Stimulated activated CD4-positive, alpha-beta T cell treated with anti-CD3 and anti-CD28 coated beads, Interleukin-12 subunit alpha, Interleukin-12 subunit beta, amount 100 ng/mL, for 4 hours (primary cell): ENCODE data around the gene GRAMD4.

Source experiments
- DNase-seq: peaks from one replicate; pipeline ENCODE4 v3.0.0-alpha.2; 2020

Gene GRAMD4, protein sequence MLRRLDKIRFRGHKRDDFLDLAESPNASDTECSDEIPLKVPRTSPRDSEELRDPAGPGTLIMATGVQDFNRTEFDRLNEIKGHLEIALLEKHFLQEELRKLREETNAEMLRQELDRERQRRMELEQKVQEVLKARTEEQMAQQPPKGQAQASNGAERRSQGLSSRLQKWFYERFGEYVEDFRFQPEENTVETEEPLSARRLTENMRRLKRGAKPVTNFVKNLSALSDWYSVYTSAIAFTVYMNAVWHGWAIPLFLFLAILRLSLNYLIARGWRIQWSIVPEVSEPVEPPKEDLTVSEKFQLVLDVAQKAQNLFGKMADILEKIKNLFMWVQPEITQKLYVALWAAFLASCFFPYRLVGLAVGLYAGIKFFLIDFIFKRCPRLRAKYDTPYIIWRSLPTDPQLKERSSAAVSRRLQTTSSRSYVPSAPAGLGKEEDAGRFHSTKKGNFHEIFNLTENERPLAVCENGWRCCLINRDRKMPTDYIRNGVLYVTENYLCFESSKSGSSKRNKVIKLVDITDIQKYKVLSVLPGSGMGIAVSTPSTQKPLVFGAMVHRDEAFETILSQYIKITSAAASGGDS

DNA sequence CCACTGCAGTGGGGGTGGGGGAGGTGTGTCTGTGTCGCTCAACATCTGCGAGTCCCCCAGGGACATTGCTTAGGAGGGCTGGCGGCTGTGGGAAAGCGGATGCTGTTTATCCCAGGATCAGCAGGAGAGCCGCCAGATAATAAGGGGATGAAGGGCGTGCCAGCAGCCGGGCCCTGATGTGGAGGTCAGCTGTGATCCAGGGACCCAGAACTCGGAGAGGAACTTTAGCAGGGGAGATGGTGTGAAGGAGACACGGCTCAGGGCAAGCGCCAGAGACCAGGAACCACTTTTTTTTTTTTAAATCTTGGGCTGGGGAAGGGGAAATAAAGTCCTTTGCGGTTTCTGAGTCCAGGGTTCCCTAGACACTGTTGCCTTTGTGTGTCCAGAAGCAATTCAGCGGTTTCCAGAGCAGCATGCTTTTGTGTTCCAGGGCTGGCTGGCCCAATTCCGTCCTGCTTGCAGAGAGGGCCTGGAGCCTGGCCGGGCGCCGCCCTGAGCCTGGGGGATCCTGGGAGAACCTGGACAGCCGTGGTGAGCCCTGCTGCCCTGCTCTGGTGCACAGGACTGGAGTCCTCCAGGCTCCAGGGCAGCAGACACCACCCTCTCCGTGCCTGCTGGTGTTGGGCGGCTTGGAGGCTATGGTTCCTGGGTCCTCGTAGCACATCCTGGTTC is at the start of gene GRAMD4:
Gene GRAMD4, plus strand, starts transcription at position 557 of the 672 bp plus-strand sequence. CDS start 6,414 bp downstream, outside the sequence.
- DNase-seq = no peak

DNA sequence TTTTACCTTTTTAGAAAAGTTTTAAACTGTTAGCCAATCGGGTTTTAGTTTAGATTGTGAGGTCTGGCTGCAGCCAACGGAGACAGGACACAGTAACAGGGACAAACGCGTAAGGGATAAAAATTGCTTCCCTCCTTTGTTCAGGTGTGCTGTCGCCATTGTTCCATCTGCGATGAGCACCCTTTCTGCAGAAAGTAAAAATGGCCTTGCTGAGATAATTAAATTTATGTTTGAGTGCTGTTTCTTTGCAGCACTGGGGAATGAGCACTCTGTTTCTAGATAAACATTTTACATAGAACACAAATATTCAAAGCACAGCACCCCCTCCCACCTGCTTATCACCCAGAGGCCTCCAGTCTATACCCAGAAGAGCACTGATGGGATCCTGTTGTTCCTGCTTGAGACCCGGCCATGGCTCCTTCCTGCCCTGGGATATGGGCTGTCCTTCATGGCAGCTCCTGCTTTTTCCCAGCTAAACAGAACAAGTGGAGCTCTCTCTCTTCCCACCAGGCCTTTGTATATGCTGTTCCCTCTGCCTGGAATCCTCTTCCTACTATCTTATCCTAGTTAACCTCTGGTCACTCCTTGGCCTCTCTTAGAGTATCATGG is 48.4 kb upstream of the GRAMD4 start:
- DNase-seq = no peak

GRCh38 chr22:46572911-46573780 is 47.0 kb upstream of the GRAMD4 start:
- DNase-seq = no peak

- no peak for DNase-seq
Observed at GRCh38 chr22:46573781-46574437, 46.3 kb upstream of the GRAMD4 start.

DNA sequence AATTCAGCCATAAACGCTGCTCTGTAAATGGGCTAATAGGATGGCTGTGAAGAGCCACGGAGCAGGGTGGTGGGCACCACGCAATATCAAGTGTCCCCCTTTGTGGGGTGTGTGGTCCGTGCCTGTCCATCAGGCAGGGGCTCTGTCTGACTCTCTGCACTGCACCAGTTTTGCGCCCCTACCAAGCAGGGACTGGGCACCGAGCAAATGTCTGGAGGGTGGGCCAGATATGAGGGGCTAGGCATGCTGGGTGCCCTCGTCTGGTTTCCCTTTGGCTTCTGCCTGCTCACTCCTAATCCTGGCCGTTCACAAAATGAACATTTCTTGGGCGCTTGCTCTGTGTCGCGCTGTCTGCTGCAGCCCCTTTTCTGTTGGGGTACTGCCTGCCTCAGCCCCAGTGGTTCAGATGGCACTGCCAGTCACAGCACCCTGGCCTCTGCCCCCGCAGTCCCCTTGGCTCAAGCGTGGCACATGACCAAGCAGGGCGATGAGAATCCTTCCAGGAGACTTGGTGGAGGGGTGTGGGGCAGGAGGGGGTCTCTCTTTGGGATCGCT is 45.7 kb upstream of the GRAMD4 start:
- no peak for DNase-seq

GRCh38 chr22:46574993-46575910 is 44.9 kb upstream of the GRAMD4 start:
- no peak for DNase-seq

- DNase-seq = no peak
Observed at GRCh38 chr22:46575911-46576555, 44.2 kb upstream of the GRAMD4 start.

DNA sequence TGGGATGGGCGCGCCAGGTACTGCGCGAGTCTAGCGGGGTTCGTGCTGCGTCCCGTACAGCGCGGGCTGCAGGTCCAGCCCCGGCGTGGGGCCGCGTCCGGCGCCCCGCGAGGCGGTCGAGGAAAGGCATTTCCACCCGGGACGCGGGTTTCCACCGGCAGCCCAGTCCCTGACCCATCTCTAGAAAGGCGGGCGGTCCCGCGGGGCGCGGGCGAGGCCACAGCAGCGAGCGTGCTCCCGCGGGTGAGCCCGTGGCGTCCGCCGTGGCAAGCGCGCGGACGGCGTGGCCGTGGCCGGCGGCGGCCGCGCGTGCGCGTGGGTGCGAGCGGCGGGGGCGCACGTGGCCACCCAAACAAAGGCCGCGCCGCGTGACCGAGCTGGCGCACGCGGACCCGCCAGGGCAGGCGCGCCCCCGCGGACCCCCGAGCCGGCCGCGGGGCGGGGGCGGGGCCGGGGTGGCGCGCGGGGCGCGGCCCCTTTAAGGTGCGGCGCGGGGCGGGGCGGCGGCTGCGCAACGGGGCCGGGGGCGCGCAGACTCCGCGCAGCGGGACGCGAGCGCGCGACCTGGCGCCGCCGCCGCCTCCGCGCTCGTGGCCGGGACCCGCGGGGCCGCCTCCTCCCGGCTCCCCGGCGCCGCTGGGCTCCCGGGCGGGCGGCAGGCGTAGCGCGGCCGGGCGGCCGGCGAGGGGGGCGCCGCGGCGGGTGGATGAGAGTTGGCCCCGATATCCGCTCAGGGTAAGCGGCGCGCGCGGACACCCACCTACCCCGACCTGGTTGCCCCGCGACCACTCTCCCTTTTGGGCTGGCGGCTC is 43.4 kb upstream of the GRAMD4 start:
- peak; percentile 69 for DNase-seq

- no peak for DNase-seq
Observed at GRCh38 chr22:46577368-46578249, 42.6 kb upstream of the GRAMD4 start.

DNA sequence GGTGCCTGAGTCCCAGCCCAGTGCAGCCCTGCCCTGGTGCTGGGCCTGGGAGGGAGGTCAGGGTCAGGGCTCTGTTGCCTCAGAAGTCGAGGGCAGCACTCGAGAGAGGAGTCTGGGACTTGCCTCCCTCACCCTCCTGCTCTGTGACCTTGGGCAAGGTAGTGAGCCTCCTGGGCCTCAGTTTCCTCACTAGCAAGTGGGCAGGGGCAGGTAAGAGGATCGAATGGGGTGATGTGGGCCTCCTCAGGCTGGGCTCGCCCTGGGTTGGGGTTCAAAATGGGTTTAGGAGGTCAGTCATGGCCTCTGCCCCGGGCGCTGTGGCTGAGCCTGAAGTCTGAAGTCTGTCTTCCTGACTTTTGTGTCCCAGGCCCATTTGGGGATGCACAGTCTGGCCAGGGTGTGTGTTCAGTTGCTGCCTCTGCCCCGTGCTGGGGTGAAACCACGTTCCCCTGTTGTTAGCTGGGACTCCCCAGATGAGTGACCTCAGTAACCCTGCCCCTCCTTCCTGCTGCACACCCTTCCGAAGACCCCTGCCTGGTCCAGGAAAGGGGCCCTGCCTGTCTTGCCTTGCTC is 41.8 kb upstream of the GRAMD4 start:
- DNase-seq = no peak

DNA sequence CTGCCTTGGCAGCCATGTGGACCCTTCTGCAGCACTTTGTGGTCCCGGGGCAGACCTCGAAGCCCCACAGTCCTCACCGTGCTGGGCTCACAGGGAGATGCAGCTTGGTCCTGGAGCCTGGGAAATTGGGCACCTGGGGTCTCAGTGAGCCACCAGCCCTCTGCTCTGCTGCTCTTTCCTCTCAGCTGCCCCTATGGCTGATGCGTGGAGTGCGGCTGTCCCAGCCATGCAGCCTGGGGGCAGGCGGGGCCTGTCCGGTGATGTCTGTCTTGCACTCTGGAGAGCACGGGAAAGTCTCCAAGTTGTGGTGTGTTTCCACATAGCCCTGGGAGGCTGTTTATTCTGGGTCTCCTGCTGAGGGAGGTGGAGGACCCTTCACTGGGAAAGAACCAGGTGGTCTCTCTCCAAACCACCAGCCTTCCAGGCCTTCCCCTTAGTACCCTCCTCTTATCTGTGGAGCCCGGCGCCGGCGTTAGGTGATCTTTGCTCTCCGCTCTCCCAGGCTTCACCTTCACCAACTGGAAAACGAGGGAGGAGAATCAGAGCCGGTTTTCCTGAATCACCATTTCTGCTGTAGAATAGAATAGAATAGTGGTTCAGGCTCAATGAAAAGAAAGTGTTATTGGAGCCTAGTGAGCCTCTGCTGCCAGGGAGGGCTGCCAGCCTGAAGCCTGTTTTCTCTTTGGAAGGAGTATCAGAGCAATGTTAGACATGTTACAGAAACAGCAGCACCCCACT is 41.2 kb upstream of the GRAMD4 start:
- DNase-seq = no peak

GRCh38 chr22:46579751-46580449 is 40.3 kb upstream of the GRAMD4 start:
- no peak for DNase-seq

DNA sequence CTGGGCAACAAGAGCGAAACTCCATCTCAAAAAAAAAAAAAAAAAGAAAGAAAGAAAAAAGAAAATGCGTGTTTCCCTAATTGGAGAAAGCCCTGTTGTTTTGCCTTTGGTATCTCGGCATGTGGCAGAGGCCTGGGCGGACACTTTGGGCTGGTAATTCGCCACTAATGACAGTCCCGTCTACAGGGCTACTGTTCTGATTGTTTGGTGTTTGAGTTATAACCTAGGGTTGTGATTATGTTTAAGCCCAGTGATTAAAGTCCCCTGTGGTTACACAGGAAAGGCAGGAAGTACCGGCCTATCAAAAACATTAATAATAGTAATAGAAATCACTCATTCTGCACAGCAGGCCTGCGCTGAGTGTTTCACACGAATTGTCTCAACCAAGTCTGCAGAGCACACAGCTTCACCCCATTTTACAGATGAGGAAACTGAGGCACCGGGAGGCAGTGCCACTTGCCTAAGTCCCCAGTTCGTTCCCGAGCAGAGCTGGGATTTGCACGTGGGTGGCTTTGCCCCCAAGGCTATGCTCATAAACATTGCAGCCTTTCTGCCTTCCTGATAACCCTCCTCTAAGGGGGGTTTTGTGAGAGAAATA is 39.1 kb upstream of the GRAMD4 start:
- DNase-seq = no peak

DNA sequence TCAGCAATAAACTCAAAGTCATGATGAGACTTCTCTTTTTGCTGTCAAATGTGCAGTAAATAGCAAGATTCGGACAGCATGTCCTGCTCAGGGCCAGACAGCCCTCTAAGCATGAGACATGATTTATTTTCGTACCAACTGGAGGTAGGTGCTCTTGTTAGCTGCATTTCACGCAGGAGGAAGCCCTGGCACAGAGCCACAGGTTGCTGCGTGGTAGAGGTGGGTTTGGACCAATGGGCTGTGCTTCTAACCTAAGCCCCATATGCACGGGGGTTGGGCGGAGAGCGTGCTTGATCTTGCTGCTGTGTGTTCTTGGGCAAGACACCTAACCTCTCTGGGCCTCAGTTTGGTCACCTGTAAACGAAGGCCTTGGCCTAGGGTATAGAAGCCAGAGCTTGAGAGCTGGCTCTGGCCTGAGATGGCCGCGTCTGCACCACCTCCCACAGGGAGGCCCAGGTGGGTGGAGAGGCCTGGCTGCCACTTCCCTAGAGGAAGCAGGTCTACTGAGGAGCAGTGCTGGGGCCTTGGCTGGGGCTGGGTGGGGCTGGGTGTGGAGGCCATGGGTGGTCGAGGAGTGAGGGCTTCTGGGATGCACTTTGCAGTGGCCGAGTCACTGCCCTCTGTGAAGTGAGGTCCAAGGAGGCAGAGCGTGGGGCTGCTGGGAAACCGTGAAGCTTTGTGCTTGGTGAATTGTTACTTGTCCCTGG is 38.5 kb upstream of the GRAMD4 start:
- DNase-seq = no peak

GRCh38 chr22:46582281-46582933 is 37.8 kb upstream of the GRAMD4 start:
- DNase-seq = no peak
